ENCODE measurements around the gene CDC40. TPM values are rescaled to one million over a fixed set of nuclear protein-coding genes. Genes with fewer than 3 reads are reported as not detected.
"Not testable (repeated sequence)": the region's sequence is repeated elsewhere in the genome, so short reads cannot be mapped to it uniquely, and the experiment has no call there.

The CDC40 gene
- polyA plus RNA-seq, 1 experiment, result 26.4 TPM

GRCh38 chr6:110233770-110234374 is 53.6 kb downstream of the CDC40 start:
- no peak for DNase-seq (ENCODE audit: low read depth, low spot score)
- no peak for TF ChIP-seq CTCF (IDR thresholded peaks at IDR 0.05; ENCODE audit: low read depth, low read length)
- ChIA-PET POLR2A (no interaction called here), CTCF (no interaction called here)
- Histone ChIP-seq H3K27ac (ENCODE audit: low read depth, low read length) (no peak overlapping the region), H3K9me3 (ENCODE audit: control insufficient read depth, insufficient read depth, low read length) (no peaks in the 10 kb centered on the region), H3K4me3 (ENCODE audit: low read depth, low read length) (no peak overlapping the region), H3K27me3 (ENCODE audit: control insufficient read depth, insufficient read depth, low read length) (no peaks in the 10 kb centered on the region)

GRCh38 chr6:110236007-110236406 is 55.8 kb downstream of the CDC40 start:
- H3K4me3 ChIP-seq (ENCODE audit: low read depth, low read length); H3K27ac ChIP-seq (ENCODE audit: low read depth, low read length); POLR2A ChIA-PET; DNase-seq (ENCODE audit: low read depth, low spot score); H3K9me3 ChIP-seq (ENCODE audit: control insufficient read depth, insufficient read depth, low read length); H3K27me3 ChIP-seq (ENCODE audit: control insufficient read depth, insufficient read depth, low read length): not testable (repeated sequence)
- CTCF ChIA-PET, result interaction anchor here (1.0 kb wide), 1 partner anchor 196 kb away, joined by 3 read pairs; no protein-coding TSS in a partner anchor

GRCh38 chr6:110239526-110240274 is 59.5 kb downstream of the CDC40 start:
- CTCF ChIA-PET, result no interaction called here
- DNase-seq (ENCODE audit: low read depth, low spot score), result no peak
- H3K27ac ChIP-seq (ENCODE audit: low read depth, low read length), result no peak overlapping the region
- H3K27me3 ChIP-seq (ENCODE audit: control insufficient read depth, insufficient read depth, low read length), result no peaks in the 10 kb centered on the region
- H3K9me3 ChIP-seq (ENCODE audit: control insufficient read depth, insufficient read depth, low read length), result no peaks in the 10 kb centered on the region
- POLR2A ChIA-PET, result no interaction called here
- no peak overlapping the region for H3K4me3 ChIP-seq (ENCODE audit: low read depth, low read length)
- no peak for TF ChIP-seq CTCF (IDR thresholded peaks at IDR 0.05; ENCODE audit: low read depth, low read length)

- DNase-seq (ENCODE audit: low read depth, low spot score); CTCF ChIA-PET: not testable (repeated sequence)
These were observed 64.4 kb downstream of the CDC40 start for GRCh38 chr6:110244621-110245020.

GRCh38 chr6:110246378-110246777 is 66.2 kb downstream of the CDC40 start:
- H3K27me3 ChIP-seq (ENCODE audit: control insufficient read depth, insufficient read depth, low read length), result no peaks in the 10 kb centered on the region
- no peak overlapping the region for H3K4me3 ChIP-seq (ENCODE audit: low read depth, low read length)
- CTCF ChIA-PET, result no interaction called here
- H3K27ac ChIP-seq (ENCODE audit: low read depth, low read length), result no peak overlapping the region
- DNase-seq (ENCODE audit: low read depth, low spot score), result no peak
- POLR2A ChIA-PET, result no interaction called here
- H3K9me3 ChIP-seq (ENCODE audit: control insufficient read depth, insufficient read depth, low read length), result no peaks in the 10 kb centered on the region
- no peak for TF ChIP-seq CTCF (IDR thresholded peaks at IDR 0.05; ENCODE audit: low read depth, low read length)

More at GRCh38 chr6:110244621-110245020, 64.4 kb downstream of the CDC40 start:
- H3K9me3 ChIP-seq (ENCODE audit: control insufficient read depth, insufficient read depth, low read length); H3K27ac ChIP-seq (ENCODE audit: low read depth, low read length); H3K27me3 ChIP-seq (ENCODE audit: control insufficient read depth, insufficient read depth, low read length); H3K4me3 ChIP-seq (ENCODE audit: low read depth, low read length); POLR2A ChIA-PET: not testable (repeated sequence)

GRCh38 chr6:110246900-110247546 is 66.8 kb downstream of the CDC40 start:
- ChIA-PET CTCF (interaction anchor here (0.6 kb wide), 1 partner anchor 144 kb away, joined by 5 read pairs; no protein-coding TSS in a partner anchor), POLR2A (no interaction called here)
- TF ChIP-seq CTCF (IDR thresholded peaks at IDR 0.05; ENCODE audit: low read depth, low read length), result no peak
- Histone ChIP-seq H3K27me3 (ENCODE audit: control insufficient read depth, insufficient read depth, low read length) (no peaks in the 10 kb centered on the region), H3K9me3 (ENCODE audit: control insufficient read depth, insufficient read depth, low read length) (no peaks in the 10 kb centered on the region), H3K27ac (ENCODE audit: low read depth, low read length) (no peak overlapping the region), H3K4me3 (ENCODE audit: low read depth, low read length) (no peak overlapping the region)
- DNase-seq (ENCODE audit: low read depth, low spot score), result no peak
